ENCODE results near the gene DVL2.

DNA sequence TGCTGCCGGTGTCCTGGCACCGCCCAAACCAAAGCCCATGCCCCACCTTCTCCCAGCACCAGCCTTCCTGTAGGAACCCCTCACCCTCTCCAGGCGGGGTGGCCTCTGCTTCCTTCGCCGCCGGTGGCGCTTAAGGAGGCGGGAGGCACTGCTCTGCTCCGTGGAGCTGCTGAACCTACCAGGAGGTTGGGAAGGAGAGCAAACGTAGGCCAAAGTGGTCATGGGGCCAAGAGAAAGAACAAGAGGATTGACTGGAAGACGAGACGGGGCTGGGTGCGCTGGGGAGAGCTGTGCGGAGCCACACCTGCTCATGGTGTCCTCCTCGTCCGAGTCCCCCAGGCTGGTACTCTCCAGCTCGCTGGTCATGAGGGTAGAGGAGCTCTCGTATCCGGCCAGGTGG, 4.8 kb downstream of the DVL2 start:
- TF ChIP-seq, protein P1, sequence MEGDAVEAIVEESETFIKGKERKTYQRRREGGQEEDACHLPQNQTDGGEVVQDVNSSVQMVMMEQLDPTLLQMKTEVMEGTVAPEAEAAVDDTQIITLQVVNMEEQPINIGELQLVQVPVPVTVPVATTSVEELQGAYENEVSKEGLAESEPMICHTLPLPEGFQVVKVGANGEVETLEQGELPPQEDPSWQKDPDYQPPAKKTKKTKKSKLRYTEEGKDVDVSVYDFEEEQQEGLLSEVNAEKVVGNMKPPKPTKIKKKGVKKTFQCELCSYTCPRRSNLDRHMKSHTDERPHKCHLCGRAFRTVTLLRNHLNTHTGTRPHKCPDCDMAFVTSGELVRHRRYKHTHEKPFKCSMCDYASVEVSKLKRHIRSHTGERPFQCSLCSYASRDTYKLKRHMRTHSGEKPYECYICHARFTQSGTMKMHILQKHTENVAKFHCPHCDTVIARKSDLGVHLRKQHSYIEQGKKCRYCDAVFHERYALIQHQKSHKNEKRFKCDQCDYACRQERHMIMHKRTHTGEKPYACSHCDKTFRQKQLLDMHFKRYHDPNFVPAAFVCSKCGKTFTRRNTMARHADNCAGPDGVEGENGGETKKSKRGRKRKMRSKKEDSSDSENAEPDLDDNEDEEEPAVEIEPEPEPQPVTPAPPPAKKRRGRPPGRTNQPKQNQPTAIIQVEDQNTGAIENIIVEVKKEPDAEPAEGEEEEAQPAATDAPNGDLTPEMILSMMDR (IDR thresholded peaks at IDR 0.05; ENCODE audit: poor library complexity, severe bottlenecking): no peak
- TF ChIP-seq, protein P2, sequence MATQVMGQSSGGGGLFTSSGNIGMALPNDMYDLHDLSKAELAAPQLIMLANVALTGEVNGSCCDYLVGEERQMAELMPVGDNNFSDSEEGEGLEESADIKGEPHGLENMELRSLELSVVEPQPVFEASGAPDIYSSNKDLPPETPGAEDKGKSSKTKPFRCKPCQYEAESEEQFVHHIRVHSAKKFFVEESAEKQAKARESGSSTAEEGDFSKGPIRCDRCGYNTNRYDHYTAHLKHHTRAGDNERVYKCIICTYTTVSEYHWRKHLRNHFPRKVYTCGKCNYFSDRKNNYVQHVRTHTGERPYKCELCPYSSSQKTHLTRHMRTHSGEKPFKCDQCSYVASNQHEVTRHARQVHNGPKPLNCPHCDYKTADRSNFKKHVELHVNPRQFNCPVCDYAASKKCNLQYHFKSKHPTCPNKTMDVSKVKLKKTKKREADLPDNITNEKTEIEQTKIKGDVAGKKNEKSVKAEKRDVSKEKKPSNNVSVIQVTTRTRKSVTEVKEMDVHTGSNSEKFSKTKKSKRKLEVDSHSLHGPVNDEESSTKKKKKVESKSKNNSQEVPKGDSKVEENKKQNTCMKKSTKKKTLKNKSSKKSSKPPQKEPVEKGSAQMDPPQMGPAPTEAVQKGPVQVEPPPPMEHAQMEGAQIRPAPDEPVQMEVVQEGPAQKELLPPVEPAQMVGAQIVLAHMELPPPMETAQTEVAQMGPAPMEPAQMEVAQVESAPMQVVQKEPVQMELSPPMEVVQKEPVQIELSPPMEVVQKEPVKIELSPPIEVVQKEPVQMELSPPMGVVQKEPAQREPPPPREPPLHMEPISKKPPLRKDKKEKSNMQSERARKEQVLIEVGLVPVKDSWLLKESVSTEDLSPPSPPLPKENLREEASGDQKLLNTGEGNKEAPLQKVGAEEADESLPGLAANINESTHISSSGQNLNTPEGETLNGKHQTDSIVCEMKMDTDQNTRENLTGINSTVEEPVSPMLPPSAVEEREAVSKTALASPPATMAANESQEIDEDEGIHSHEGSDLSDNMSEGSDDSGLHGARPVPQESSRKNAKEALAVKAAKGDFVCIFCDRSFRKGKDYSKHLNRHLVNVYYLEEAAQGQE (IDR thresholded peaks at IDR 0.05; ENCODE audit: borderline replicate concordance): no peak
- TF ChIP-seq POLR2AphosphoS5 (IDR thresholded peaks at IDR 0.05) (no peak), EP300 (conservative IDR thresholded peaks at IDR 0.05; ENCODE audit: poor library complexity, severe bottlenecking) (no peak), EZH2 (IDR thresholded peaks at IDR 0.05; ENCODE audit: borderline replicate concordance, insufficient read depth, low read length, poor library complexity, severe bottlenecking) (no peak), TAF1 (IDR thresholded peaks at IDR 0.05; ENCODE audit: low read depth) (no peak), SMC3 (conservative IDR thresholded peaks at IDR 0.05; ENCODE audit: poor library complexity) (no peak)
